Effector memory CD8-positive, alpha-beta T cell (primary cell): Measurements from ENCODE around the gene NCOA1.

Source experiments
- ATAC-seq: fragments of 150-1000 bp; cut with Tn5 transposase; replicated peaks from 2 replicates; pipeline ENCODE4 v1.10.0; 2021; ENCODE audit warnings: mild to moderate bottlenecking, moderate library complexity
- DNase-seq, 3 experiments: peaks; one replicate each; pipeline ENCODE4 v3.0.0; 2021
- H3K27ac Mint-ChIP-seq, 2 donors: one replicate each; pipeline ENCODE4 v1.8.0; 2022; ENCODE audit warnings: mild to moderate bottlenecking in 2 of 2, mixed read lengths in 2 of 2, moderate library complexity in 2 of 2
- H3K27me3 Mint-ChIP-seq, 2 donors: one replicate each; pipeline ENCODE4 v1.8.0; 2022; ENCODE audit warnings: mixed read lengths in 2 of 2
- H3K36me3 Mint-ChIP-seq: one replicate; pipeline ENCODE4 v1.8.0; 2022; ENCODE audit warnings: mild to moderate bottlenecking, moderate library complexity, mixed read lengths; ENCODE audit not compliant: insufficient read depth
- H3K4me1 Mint-ChIP-seq, 2 donors: one replicate each; pipeline ENCODE4 v1.8.0; 2022; ENCODE audit warnings: low read depth in 2 of 2, mixed read lengths in 2 of 2
- H3K4me3 Mint-ChIP-seq, 2 donors: one replicate each; pipeline ENCODE4 v1.8.0; 2022; ENCODE audit warnings: mild to moderate bottlenecking in 2 of 2, mixed read lengths in 2 of 2, moderate library complexity in 2 of 2
- H3K9me3 Mint-ChIP-seq, 2 donors: one replicate each; pipeline ENCODE4 v1.8.0; 2022; ENCODE audit warnings: mixed read lengths in 2 of 2
- total RNA-seq, 9 experiments: gene quantifications; one replicate each; lab custom pipeline; 2026; lab: John Stamatoyannopoulos, UW

Gene NCOA1
- 85.8 to 191 (median 125) reads per million in 9 experiments for total RNA-seq

DNA sequence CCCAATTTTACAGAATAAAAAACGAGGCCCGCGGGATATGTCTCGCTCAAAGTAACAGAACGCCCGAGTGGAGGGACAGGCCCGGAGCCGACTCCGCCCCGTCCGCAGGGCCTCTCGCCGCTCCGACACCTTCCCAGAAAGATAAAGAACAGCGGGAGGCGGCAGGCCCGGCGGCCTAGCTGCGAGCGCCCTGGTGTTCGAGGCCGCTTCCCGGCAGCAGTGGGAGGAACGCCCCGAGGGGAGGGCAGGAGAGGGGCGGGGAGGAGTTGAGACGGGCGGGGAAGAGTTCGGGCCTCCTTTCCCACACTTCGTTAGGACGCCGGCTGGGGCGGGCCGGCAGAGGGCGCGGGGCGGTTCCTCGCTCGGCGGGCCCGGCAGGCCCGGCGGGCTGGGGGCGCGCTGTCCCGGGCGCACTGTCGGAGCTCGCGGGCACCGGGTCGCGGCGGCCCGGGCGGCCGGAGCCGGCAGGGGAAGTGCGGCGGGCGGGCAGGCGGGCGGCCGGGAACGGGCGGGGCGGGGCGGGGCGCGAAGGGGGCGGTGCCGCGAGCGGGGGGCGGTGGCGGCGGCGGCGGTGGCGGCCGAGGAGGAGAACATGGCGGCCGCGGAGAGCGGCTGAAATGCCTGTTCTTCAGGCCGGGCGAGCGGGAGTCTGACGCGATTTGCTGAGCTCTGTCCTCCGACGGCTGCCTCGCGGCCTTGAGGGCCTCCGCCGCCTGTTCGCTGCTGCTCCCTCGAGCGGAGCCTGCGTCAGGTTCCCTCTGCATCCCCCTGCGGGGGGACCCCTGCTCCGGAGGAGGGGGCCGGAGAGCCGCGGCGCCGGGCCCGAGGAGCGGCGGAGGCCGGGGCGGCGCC lies at the start of gene NCOA1:
NCOA1 (plus strand) TSS at position 565 of the 852 bp plus-strand sequence. CDS start 167,424 bp downstream, outside the sequence.
- Mint-ChIP-seq H3K9me3 (no peaks in the 10 kb centered on the region), H3K36me3 (peaks cover 17% of the 10 kb centered on the region), H3K4me3 (peak within 1 kb of the TSS; percentile 89 to 92), H3K27ac (peak within 1 kb of the TSS; percentile 97 to 98), H3K4me1 (peaks cover 45 to 56% of the 10 kb centered on the region in 2 donors), H3K27me3 (no peaks in the 10 kb centered on the region)
- DNase-seq: peak; percentile 84 to 88 (median 86)
- peak; percentile 78 for ATAC-seq

DNA sequence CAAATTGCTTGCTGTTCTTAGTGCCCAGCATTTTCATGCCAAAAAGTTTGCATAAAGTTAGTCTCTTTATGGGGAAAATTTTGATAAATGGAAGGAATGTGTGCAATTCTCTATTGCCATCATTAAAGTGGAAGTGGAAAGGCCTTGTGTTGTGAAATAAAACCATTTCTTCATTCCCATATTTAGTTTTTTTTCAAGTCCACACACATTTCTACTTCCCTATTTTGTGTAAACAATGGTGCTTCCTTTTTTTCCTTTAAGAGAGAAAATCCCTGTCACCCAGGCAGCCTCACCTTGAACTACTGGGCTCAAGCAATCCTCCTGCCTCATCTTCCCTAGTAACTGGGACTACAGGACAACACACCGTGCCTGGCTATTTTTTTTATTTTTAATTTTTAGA lies 42.3 kb upstream of the NCOA1 start:
- H3K9me3 Mint-ChIP-seq: peaks cover 0 to 3% of the 10 kb centered on the region in 2 donors
- DNase-seq (no peak), ATAC-seq (no peak)
- H3K4me3 Mint-ChIP-seq: no peak overlapping the region
- no peak overlapping the region for H3K27ac Mint-ChIP-seq
- no peaks in the 10 kb centered on the region for H3K36me3 Mint-ChIP-seq
- H3K27me3 Mint-ChIP-seq: peaks cover 11 to 15% of the 10 kb centered on the region in 2 donors
- H3K4me1 Mint-ChIP-seq: peaks cover 2 to 7% of the 10 kb centered on the region in 2 donors

DNA sequence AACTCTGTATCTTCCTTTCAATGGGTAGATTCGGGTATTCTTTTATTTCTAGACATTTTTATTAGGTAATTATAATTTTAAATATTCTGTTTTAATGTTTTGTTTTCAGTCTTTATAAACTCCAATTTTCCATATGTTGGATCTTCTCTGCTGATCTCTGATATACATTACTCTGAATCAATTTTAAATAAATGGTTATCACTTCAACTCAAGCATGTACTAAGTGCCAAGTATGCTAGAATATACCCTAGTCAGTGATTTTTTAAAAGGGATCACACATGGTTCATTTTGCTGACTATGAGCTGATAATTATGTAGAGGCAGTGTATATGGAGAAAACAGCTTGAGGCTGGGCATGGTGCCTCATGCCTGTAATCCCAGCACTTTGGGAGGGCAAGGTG lies 41.7 kb upstream of the NCOA1 start:
- Mint-ChIP-seq H3K27ac (no peak overlapping the region), H3K27me3 (peaks cover 11 to 15% of the 10 kb centered on the region in 2 donors), H3K4me1 (peaks cover 2 to 7% of the 10 kb centered on the region in 2 donors), H3K36me3 (no peaks in the 10 kb centered on the region), H3K4me3 (no peak overlapping the region), H3K9me3 (peaks cover 0 to 3% of the 10 kb centered on the region in 2 donors)
- DNase-seq (no peak), ATAC-seq (no peak)

DNA sequence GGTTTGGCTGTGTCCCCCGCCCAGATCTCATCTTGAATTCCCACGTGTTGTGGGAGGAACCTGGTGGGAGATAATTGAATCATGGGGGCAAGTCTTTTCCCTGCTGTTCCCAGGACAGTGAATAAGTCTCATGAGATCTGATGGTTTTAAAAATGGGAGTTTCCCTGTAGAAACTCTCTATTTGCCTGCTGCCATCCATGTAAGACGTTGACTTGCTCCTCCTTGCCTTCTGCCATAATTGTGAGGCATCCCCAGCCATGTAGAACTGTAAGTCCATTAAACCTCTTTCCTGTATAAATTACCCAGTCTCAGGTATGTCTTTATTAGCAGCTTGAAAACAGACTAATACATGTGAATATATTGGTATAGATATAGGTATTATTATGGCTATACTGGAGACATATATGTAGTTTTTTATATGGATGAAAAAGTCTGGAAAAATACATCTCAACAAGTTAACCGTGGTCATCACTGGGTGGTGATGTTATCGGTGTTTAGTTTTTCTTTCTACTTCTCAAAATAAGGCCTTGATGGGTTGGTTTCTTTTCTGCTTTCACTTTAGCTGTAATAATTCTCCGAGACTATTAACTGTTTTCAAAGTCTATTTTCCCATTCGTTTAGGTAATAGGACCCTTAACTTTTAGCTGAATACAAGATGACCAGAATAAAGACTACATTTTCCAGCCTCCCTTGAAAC lies 39.1 kb upstream of the NCOA1 start:
- DNase-seq (no peak), ATAC-seq (no peak)
- peaks cover 10 to 11% of the 10 kb centered on the region in 2 donors for H3K27me3 Mint-ChIP-seq
- peaks cover 6 to 7% of the 10 kb centered on the region in 2 donors for H3K4me1 Mint-ChIP-seq
- no peak overlapping the region for H3K27ac Mint-ChIP-seq
- peaks cover 0 to 3% of the 10 kb centered on the region in 2 donors for H3K9me3 Mint-ChIP-seq
- H3K4me3 Mint-ChIP-seq: peak overlapping the region in 1 of 2 donors; percentile 29
- no peaks in the 10 kb centered on the region for H3K36me3 Mint-ChIP-seq

DNA sequence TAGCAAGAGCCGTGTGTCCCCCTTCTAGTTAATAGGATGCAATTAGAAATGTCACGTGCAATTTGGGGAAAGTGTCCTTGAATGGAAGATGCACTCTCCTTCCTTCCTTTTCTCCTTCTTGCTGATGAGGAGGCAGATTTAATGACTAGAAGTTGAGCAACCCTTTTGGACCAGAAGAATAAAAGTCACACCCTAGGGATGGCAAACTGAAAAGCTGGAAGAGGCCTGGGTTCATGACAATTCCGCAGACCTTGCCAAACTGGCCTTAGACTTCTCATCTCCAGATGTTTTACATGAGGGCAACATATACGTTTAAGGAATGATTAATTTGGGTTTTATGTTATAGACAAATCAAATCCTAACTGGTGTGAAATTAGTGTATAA lies 38.6 kb upstream of the NCOA1 start:
- H3K4me1 Mint-ChIP-seq: peaks cover 6 to 7% of the 10 kb centered on the region in 2 donors
- no peak overlapping the region for H3K27ac Mint-ChIP-seq
- no peaks in the 10 kb centered on the region for H3K36me3 Mint-ChIP-seq
- ATAC-seq: no peak
- no peak for DNase-seq
- H3K9me3 Mint-ChIP-seq: peaks cover 0 to 3% of the 10 kb centered on the region in 2 donors
- peaks cover 9 to 10% of the 10 kb centered on the region in 2 donors for H3K27me3 Mint-ChIP-seq
- H3K4me3 Mint-ChIP-seq: peak overlapping the region in 1 of 2 donors; percentile 29

DNA sequence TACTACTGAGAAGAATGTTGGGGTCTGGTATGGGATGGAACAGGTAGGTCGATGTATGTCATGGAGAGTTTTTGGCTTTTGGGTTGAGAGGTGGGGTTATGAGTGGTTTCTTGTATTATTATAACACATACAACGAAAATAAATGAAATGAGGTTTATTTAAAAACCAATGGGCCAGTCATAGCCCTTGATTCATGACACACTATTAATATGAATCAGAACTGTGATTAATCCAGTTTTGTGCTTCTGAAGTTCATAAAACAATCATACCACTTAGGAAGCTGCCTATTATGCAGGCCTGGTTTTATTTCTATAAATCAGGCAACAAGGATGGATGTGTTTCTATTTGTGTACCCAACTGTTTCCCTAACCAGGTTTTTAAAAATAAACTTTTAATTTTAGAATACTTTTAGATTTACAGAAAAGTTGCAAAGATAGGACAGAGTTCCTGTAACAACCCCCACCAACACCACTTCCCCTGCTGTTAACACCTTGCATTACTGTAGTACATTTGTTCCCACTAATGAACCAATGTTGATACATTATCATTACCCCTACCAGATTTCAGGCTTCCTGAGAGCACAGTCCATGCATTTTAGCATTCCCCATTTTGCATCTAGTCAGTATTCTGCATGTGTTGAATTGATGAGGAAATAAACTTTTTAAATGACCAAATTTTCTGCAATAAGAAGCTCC lies 37.5 kb upstream of the NCOA1 start:
- Mint-ChIP-seq H3K4me1 (peaks cover 6 to 7% of the 10 kb centered on the region in 2 donors), H3K27me3 (peaks cover 3 to 9% of the 10 kb centered on the region in 2 donors), H3K4me3 (no peak overlapping the region), H3K27ac (peak overlapping the region in 1 of 2 donors; percentile 26), H3K9me3 (peaks cover 0 to under 1% of the 10 kb centered on the region in 2 donors), H3K36me3 (no peaks in the 10 kb centered on the region)
- DNase-seq (no peak), ATAC-seq (no peak)

DNA sequence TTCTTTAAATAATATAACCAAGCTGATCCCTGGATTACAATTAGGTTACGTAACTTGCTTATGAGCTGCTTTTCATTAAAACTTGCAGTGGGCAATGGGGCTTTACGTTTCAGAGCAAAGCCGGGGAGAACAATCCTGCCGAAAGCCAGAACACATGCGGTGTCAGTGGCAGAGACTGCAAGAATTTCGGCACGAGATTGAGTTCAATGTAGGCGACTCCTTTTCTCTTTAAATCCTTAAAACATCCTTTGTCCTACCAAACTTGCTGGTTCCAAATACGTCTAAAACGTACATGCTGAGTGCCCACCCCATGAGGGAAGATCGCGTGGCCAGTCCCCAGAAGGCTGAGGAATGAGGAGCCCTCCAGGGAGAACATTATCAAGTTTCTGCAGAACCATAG lies 36.8 kb upstream of the NCOA1 start:
- DNase-seq: no peak
- Mint-ChIP-seq H3K27me3 (peaks cover 0 to 7% of the 10 kb centered on the region in 2 donors), H3K9me3 (no peaks in the 10 kb centered on the region), H3K27ac (peak overlapping the region in 1 of 2 donors; percentile 18), H3K4me1 (peaks cover 6 to 7% of the 10 kb centered on the region in 2 donors), H3K36me3 (no peaks in the 10 kb centered on the region), H3K4me3 (no peak overlapping the region)
- no peak for ATAC-seq

DNA sequence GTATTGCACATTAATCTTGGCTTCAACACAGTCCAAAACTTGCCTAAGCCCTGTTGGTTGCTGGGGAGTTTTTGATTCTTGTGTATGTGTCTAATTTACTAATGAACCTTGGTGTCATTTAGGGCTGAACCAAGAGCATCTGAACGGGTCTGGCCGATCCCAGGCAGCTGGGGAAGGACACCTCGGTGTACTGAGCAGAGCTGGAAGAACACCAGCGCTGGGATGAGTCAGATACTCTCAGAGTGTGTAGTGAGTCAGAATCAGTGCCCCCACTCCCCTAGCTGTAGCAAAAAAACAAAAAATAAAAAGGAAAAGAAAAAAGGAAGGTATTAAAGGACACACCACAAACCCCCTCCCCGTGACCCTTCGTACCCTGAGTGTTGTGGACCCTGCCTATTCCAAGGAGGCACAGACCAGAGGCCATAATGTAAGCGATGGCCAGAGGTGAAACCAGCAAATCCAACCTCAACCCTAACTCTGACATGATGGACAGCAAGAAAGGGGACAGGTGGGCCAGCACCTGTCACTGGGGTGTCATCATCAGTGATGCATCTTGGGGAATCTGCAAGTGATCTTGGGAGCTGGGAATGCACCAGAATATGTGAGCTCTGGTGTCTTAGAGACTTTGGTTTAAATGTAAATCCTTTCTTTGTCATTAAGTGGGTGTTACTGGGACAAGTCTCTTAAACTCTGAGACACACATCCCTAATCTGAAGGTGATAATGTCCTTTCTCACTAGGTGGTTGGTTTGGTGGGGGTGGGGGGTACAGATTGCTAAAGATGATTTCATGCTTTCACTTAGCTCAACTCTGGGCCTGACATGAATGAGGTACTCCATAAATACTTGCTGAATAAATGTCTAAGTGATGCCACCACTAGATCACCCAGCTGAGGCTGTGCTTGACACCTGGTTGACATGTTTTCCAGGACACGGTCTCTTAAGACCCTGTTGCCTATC lies 34.2 kb upstream of the NCOA1 start:
- ATAC-seq: no peak

DNA sequence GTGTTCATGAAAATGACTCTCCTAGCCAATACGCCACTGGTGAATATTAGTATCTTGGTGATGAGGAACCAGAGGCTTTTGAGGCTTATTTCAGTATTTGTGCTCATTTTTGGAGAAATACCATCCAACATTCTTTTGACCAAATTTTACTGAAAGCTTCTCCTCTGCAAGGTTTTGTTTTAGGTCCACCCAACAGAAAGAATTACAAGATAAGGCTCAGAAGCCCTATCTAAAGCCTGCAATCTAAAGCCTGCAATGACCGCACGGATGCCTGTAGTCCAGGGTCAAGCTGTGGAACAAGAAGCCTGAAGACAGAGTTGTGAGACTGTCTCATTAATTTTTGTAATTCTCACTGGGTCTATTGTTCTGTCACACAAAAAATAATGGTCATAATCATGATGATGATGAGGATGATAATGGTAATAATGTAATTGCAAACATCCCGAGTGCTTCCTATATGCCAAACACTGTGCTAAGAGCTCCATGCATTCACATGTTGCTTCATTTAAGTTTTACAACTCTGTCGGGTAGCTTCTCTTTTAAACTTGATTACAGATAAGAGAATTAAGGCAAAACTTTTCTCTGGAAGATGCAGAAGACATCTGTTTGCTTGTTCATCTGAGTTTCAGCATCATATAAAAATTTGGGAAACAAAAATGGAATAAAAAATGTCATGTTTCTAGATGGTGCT lies 33.2 kb upstream of the NCOA1 start:
- Mint-ChIP-seq H3K9me3 (no peaks in the 10 kb centered on the region), H3K36me3 (no peaks in the 10 kb centered on the region), H3K27ac (no peak overlapping the region), H3K27me3 (no peaks in the 10 kb centered on the region), H3K4me1 (peaks cover 6% of the 10 kb centered on the region in 2 donors), H3K4me3 (no peak overlapping the region)
- ATAC-seq: no peak
- no peak for DNase-seq

More for the DNA sequence above, 34.2 kb upstream of the NCOA1 start:
- no peak for DNase-seq
- peaks cover 6 to 7% of the 10 kb centered on the region in 2 donors for H3K4me1 Mint-ChIP-seq
- H3K27ac Mint-ChIP-seq: peak overlapping the region in 1 of 2 donors; percentile 7
- no peaks in the 10 kb centered on the region for H3K9me3 Mint-ChIP-seq
- H3K36me3 Mint-ChIP-seq: no peaks in the 10 kb centered on the region
- no peaks in the 10 kb centered on the region for H3K27me3 Mint-ChIP-seq
- no peak overlapping the region for H3K4me3 Mint-ChIP-seq

DNA sequence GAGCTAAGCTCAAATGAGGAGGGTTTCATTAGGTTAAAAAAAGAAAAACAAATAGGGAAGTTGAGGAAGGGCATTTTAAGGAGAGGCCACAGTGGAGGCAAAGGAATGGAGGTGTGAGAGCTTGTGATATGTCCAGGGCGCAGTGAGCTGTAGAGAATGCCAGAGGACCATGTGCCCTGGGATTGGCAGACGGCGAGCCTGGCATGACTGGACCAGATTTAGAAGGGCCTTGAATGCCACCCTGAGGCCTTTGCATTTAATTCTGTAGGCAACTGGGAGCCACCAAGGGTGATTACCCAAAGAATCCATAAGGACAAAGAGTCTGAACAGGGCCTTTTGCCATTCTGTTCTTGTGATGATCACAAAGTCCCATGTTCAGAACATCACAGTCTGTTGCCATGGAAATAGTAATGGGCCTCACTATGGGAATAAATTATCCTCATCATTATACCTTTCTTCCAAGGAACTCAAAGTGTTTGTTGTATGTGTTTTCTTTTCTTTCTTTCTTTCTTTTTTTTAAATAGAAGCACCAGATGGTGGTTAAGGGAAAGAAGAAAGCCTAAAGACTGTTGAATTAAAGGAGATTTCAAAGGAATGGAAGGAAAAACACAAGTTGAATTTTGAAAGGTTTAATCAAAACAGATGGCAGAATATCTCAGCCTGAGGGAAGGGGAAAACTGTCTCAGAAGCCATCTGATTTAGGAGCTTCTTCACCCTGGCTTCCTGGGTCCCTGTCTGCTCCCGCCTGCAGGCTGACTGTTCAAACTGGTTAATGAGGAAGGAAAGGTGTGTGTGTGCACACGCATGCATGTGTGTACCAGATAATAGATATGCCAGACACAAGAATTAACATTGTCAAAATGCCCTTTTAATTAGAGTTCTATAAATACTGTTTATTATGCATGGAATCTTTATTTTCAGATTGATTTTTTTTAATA lies 31.6 kb upstream of the NCOA1 start:
- Mint-ChIP-seq H3K36me3 (peaks cover 4% of the 10 kb centered on the region), H3K4me3 (no peak overlapping the region), H3K27me3 (no peaks in the 10 kb centered on the region), H3K27ac (no peak overlapping the region), H3K4me1 (peaks cover 0 to 3% of the 10 kb centered on the region in 2 donors), H3K9me3 (no peaks in the 10 kb centered on the region)
- no peak for DNase-seq
- no peak for ATAC-seq

DNA sequence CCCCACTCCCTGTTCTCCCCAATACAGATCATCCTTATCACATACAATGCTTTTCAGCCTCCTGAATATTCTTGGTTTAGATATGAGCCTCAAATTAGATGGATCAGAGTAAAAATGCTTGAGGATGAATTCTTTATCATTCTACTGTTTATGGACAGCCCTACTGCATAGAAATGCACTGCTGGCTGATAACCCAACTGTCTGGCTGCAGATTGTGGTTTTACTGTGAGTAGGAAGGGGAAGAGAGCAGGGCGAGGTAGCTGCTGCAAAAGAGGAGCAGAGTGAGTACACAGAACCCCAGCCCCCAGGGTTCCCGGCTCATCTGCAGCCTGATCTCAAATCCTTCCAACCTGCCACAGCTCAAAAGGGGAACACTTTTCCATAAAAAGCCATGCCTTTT lies 29.4 kb upstream of the NCOA1 start:
- no peaks in the 10 kb centered on the region for H3K4me1 Mint-ChIP-seq
- no peak for ATAC-seq
- DNase-seq: no peak
- peaks cover 0 to 1% of the 10 kb centered on the region in 2 donors for H3K27me3 Mint-ChIP-seq
- no peak overlapping the region for H3K27ac Mint-ChIP-seq
- peaks cover 4% of the 10 kb centered on the region for H3K36me3 Mint-ChIP-seq
- no peaks in the 10 kb centered on the region for H3K9me3 Mint-ChIP-seq
- H3K4me3 Mint-ChIP-seq: no peak overlapping the region
